ENCODE data around the gene HHIPL1.

HHIPL1 gene

DNA sequence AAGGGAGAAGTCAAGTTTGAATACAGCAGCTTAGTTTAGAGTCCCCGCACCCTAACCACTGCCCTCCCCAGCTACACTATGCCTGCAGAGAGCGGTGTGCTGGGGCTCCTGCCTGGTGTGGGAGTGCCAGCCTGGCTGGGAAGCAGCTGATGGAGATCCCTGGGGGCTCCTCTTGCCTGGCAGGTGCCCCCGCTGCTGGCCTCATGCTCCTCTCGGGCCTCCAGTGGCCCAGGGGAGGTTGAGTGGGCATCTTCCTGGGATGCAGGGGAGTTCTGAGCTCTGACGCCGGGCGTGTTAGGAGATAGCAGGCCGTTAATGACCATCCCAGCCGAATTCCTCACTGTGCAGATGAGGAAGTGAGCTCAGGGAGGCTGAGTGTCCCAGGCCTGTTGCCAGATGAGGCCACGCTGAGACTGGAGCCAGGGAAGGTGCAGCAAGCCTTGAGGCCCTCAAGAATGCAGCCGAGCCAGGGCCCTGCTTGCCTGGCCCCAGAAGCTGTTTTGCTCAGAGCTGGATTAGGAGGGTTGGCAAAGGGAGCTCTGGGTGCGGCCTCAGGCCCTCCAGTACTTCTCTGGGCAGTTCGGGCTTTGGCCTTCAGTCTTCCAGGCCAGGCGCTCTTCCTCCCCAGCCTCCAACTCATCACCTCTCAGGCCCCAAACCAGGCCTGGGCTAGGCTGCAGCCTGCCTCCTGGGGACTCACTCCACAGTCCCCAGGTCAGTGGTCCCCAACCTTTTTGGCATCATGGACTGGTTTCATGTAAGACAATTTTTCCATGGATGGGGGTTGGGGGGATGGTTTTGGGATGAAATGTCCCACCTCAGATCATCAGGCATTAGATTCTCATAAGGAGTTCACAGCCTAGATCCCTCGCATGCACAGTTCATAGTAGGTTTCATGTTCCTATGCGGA, 32.6 kb downstream of the HHIPL1 start:
- no peak for DNase-seq

GRCh38 chr14:99678198-99678597, 33.3 kb downstream of the HHIPL1 start:
- DNase-seq: no peak

- DNase-seq: no peak
These were observed 34.2 kb downstream of the HHIPL1 start for GRCh38 chr14:99679111-99679510.

DNA sequence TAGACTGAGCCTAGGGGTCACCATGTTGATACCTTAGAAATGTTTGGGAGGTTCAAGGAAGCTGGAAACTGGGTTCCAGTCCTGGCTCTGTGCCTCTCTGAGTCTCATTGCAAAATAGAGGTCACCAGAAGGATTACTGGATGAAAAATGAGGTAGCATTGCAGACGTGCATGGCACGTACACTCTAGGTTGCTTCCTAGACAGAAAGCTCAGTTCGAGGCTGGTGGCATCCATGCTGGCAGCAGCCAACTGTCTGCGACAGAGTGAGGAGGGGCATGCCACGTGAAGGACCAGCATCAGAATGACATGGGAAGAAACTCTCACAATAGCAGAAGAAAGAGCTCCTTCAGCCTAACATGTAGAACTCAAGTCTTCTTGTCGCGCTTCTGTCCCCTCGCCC, 34.6 kb downstream of the HHIPL1 start:
- no peak for DNase-seq

DNA sequence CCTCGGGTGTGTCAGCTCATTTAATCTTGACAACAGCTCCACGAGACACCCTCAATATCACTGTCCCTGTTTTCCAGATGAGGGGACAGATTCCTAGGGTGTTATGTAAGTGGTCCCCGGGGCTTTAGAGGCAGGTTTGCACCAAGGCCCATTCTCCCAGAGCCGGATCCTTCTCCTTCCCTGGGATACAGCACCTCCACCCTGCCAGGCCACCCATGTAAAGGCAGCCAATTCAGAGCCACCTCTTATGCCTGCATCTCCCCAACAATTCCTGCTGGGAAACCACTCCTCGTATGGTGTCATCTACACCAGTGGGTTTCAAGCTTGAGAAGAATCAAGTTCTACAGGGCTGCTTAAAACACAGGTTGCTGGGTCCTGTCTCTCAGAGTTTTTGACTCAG, 35.1 kb downstream of the HHIPL1 start:
- no peak for DNase-seq

DNA sequence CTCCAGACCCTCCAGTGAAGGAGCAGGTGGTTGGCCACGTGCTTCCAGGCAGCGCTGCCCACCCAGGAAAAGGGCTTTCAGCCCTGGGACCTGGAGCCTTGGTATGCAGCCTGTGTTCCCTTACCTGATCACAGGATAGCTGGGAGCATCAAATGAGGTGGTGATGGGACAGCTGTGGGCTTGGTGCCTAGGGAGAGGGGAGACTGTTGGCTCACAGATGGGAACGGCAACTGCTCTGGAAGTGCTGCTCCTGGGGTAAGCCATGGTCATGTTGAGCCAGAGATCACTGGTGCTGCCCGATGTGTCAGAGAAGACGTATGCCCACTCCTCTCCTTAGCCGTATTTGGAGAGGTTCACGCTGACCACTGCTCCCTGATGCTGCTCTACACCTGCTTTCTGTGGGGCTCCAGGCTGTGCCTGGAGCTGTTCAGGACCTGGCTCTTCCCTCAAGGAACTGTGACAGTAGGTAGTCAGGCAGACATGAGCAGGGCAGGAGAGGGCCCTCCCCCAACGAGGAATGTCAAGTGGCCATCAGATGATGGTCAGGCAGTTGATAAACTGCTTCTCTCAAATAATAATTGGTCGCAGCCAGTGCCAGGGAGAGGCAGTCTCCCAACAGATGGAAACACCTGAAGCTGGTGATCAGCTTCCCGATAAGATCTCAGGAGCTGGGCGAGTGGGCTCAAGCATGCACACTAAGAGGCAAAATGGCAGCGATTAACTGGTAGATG, 36.3 kb downstream of the HHIPL1 start:
- no peak for DNase-seq

- DNase-seq: no peak
These were observed 36.9 kb downstream of the HHIPL1 start for GRCh38 chr14:99681832-99682148.

- peak; percentile 75 to 80 for DNase-seq
These were observed 38.1 kb downstream of the HHIPL1 start for GRCh38 chr14:99682809-99683618.

DNA sequence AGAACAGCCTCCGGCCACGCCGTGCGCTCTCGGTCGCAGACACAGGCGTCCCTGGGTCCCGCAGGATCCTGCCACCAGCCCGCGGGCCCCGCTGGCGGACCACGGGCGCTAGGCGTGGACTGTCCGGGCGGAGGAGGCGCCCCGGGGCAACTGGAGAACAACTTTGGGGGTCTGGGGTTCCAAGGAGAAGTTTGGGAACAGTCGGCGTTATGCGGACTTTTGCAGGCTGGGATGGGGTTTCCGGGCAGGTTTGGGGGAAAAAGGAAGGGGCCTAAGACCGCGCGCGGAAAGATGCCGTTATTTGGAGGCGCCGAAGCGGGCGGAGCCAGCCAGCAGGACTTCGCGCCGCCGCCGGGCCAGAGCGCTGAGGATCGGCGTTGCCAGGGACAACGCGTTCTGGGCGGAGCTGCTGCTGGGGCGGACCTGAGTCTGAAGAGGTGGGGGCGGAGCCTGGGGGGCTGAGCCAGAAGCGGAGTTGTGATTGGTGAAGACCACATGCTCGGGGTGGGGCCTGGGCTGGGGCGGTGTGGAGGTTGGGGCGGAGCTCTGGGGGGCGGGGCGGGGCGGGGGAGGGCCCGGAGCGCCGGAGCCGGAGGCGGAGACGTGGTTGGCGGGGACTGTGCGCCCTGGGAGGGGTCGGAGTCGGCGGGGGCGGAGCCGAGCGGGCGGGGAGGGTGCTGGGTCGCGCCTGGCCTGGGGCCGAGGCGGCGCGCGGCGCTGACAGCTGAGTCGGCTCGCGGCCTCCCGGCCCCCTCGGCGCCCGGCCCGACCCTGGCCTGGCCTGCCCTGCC, 38.9 kb downstream of the HHIPL1 start, which contains the start of gene CYP46A1:
CYP46A1 (plus strand) TSS at position 680 of the 791 bp plus-strand sequence. CDS start 120 bp downstream, outside the sequence.
- DNase-seq: peak; percentile 99

GRCh38 chr14:99684410-99684934, 39.5 kb downstream of the HHIPL1 start:
- no peak for DNase-seq

DNA sequence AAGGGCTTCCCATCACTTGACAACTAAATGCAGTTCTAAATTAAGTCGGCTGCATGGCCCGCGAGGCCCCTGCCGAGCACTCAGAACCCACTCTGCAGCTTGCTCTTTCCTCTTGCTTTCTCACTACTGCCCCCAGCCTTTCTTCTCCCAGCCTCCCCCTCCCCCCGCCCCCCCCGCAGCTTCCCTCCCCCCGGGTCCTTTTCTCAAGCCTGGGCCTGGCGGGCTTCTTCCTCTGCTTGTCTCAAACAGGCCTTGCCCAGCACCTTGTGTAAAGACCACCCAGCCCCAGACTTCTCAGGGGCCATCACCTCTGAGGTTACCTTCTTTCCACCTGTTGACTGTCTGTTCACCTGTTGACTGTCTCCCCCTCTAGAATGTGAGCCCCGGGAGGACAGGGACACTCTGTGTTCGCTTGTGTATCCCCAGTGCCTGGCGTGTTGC, 40.2 kb downstream of the HHIPL1 start:
- DNase-seq: peak in 1 of 2 donors; percentile 2

GRCh38 chr14:99685596-99685995, 40.7 kb downstream of the HHIPL1 start:
- no peak for DNase-seq

DNA sequence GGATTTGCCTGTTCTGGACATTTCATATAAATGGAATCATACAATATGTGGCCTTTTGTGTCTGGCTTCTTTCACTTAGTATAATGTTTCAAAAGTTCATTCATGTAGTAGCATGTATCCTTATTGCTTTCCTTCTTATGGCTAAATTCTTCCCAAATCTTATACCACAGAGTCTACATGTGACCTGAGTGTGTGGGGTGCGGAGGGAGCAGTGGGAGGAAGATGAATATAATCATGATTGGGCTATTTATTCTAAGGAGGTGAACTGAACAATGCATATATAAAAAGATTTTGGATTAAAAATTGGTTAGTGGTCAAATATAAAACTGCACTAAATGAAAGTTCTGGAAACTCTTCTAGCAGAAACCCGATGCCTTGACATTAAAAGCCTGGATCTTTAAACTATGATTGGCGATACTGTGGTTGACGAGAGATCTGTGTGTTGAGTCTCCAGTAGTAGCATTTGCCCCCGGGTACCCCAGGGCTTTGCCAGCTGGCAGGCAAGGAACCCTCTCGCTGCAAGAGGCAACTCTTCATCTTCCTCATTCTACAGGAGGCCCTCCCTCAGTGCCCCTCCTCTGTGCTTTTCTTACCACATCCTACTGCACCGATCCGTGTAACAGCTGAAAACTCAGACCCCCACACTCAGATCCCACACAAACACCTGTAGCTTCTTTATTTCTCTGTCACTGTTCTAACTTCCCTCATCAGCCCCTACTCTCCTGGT, 41.8 kb downstream of the HHIPL1 start:
- peak in 1 of 2 donors; percentile 9 for DNase-seq

DNA sequence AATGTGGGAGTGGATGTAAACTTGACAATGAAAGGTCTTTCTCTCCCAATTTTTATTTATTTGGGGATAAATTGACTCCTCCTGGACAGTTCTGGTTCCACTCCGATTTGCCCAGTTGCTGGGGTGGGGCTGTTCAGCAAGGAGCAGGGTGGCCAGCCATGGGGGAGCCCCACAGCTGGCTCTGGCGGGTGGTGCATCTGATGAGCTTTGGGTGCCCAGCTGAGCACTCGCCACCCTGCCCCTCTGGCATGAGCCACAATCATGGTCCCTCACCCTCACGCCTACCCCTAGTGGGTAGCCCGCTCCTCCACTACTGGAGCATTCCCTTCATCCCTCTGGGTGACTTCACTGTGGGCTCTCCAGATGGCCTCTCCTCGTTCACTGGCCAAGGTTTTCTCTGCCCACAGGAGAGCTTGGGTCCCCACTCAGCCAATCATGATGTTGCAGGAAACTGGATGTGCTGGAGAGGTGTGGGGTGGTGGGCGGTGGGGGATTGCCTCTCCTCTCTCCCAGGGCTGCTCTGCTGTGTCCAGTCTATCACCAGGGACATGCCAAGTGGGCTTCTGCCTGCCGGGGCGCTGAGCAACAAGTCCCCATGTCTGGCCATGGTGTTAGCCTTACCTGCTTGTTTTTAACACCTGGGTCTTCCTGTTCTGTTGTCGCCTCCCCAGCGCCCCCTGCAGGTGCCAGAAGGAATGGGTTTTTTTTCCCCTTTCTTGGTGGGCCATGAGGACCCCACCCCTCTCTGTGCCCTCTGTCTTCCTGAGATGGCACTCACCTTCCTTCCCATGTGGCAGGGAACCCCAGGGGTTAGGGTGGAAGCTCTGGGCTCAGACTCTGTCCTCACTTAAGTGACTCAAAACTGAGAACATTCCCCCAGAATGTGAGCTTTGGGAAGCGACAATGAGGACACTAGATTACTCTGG, 42.6 kb downstream of the HHIPL1 start:
- peak; percentile 18 to 48 for DNase-seq

GRCh38 chr14:99688210-99688581, 43.3 kb downstream of the HHIPL1 start:
- DNase-seq: no peak

GRCh38 chr14:99688629-99689028, 43.7 kb downstream of the HHIPL1 start:
- peak in 1 of 2 donors; percentile 3 for DNase-seq

GRCh38 chr14:99689266-99690236, 44.6 kb downstream of the HHIPL1 start:
- DNase-seq: peak in 1 of 2 donors; percentile 8

- DNase-seq: peak in 1 of 2 donors; percentile 5
These were observed 45.7 kb downstream of the HHIPL1 start for GRCh38 chr14:99690636-99691035.

Data from CD4-positive, alpha-beta T cell treated with Interleukin-4 for 1 hour (primary cell).